H4 (cell line): ENCODE data around the gene SEC16B. TPM values are rescaled to one million over a fixed set of nuclear protein-coding genes. Genes with fewer than 3 reads are reported as not detected.

Experiments
- DNase-seq: peaks from one replicate; pipeline ENCODE4 v3.0.0-alpha.2; 2015; ENCODE audit warnings: low spot score
- total RNA-seq: library from RNA; depleted of rRNA; stranded (reverse); fragments of >200 nt; shearing (Covaris generic); gene quantifications from 2 replicates; pipeline ENCODE4 v1.2.3, GENCODE V29; 2014

The SEC16B gene
- total RNA-seq, 1 experiment from 2014 or later, result 0.27 TPM

DNA sequence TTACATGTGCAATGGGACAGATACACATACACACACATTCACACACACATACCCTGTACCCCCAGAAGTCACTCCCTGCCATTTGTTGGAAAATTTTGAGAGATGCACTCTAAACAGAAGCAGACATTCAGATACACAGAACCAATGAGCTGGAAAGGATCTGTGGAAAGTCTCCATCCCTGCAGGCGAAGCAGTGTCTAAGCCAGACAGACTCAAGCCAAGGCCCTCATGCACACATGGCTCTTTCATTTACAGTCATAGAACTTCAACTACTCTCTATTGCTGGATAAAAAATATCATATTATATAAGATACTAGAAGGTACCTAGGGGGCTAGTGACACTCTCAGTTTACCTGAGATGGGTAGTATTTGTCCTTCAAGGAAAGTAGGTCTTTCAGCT is 7.3 kb upstream of the SEC16B start:
- DNase-seq, result no peak

GRCh38 chr1:177976596-177976995 is 6.7 kb upstream of the SEC16B start:
- no peak for DNase-seq

DNA sequence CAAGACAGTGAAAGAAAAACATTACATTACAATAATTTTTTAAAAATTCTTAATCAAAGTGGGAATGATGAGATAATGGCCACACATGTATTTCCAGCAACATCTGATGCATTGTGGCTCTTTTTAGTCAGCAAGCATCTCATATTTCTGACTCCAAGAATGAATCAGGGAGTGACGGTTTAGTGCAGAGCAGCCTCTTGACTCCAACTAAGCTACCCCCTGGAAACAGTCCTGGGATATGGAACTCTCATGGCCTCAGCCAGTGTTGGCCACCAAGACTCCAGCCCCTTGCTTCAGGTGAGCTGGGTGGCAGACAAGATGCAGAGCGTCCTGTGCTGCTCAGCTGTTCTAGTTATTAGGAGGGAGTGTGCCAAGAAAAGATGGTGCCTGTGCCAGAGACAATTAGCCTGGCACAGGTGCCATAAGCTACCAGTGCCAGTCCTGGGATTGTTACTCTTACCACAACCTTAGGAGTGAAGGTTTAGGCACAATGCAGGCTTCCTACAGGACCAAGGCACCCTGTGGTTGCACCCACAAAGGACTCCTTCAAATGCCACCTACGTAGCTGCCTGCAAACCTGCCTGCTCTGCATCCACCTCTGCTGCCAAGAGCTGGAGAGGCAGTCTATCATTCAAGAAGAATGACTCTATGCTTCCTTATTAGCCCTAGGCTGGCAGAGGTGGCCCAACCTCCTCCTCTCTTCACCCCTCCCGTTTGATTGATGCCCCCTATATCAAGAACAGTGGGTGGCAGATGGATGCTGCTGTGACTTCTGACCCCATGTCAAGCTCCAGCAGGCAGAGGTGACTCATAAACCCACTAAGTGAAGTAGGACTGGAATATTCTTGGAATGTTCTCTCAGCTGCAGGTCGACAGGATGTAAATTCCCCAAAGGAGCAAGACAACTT is 6.0 kb upstream of the SEC16B start:
- peak; percentile 18 for DNase-seq

GRCh38 chr1:177973585-177973984 is 3.7 kb upstream of the SEC16B start:
- DNase-seq, result no peak

DNA sequence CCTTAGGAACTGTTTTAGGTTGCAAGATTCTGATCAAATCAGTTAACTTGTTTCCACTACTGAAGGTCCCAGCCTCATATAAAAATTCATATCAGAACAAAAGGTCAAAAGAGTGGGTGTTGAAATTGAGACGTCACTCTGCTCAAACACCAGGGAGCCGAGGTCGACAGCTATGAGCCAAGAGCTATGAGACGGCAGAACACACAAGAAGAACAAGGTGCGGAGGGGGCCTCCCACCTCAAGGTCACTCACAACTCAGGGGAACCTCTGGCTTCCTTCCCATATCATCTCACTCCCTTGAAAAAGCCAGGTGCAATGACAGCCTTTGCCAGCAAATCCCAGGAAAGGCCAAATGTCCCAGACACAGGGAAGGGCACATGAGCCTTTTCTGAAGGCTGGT is 749 bp downstream of the SEC16B start:
- DNase-seq, result no peak

DNA sequence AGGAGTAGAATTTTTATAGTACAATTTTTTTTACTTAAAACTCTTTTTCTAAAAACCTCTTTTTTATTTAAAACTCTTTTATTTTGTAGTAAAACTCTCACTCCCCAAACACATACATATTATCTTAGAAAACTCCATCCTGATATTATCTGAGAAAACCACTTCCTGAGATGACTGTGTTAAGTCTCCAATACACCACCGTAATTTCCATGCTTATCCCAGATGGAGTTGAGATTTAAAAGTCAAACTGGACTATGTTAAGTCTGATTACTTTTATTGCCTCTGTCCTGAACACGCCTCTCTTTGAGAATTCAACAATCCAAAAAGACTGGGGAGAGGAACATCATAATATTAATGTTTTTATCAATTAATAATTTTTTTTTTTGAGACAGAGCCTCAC is 3.7 kb downstream of the SEC16B start:
- DNase-seq, result no peak

DNA sequence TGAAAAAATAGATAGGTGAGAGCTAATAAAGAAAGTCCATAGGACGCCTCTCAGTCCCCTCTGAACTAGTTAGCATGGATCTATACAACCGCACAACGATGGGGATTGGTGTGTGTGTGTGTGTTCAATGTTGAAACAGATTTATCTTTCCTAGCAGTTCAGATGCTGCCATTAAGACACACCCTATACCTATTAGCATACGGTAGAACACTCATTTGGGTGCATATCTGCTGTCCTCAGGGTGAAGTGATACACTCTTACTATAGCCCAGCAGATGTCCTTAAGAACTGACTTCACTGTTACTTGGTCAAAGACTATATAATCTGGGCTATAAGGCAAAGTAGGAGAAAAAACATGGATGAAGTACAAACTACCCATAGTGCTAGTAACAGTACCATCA is 4.6 kb downstream of the SEC16B start:
- no peak for DNase-seq

DNA sequence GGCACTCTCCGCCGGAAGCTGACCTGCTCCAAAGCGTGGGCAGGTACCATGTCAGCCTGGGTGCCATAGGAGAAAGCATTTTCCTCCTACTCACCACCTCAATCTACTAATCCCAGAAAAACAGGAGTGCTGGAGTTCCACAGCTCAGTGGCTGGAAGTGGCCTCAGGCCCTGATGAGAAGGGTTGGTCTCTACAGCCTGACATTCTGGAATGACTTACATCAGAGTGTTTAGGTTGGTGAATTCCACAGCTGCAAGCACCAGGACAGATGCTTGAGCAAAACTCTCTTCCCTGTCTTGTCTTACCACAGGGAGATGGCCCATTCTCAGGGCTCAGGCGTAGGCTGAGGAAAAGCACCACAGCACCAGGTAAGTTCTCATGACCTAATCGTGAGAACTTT is 5.5 kb downstream of the SEC16B start:
- no peak for DNase-seq

- no peak for DNase-seq
Observed at GRCh38 chr1:177960939-177961622, 8.8 kb downstream of the SEC16B start.

GRCh38 chr1:177959811-177960515 is 9.9 kb downstream of the SEC16B start:
- peak; percentile 23 for DNase-seq

- DNase-seq, result no peak
Observed at GRCh38 chr1:177958092-177958491, 11.8 kb downstream of the SEC16B start.

- DNase-seq, result no peak
Observed at GRCh38 chr1:177954076-177954475, 15.8 kb downstream of the SEC16B start.

DNA sequence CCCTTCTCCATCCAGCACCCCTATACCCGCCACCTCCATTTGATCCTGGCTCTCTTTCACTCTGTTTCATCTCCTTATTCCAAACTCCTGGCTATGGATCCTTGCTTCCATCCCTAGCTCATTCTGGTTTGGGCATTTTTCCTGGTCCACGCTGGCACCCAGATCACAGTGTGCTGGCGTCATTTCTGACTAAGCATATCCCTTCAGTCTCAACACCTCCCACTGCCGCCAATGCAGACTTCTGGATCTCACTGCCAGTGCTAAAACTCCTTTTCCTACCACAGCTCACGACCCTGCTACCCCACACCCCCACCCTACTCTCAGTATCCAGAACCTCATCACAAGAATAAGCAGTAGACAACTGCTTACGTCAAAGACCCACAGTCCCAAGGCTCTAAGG is 16.3 kb downstream of the SEC16B start:
- no peak for DNase-seq

GRCh38 chr1:177952691-177953090 is 17.2 kb downstream of the SEC16B start:
- no peak for DNase-seq

GRCh38 chr1:177952249-177952648 is 17.6 kb downstream of the SEC16B start:
- no peak for DNase-seq

GRCh38 chr1:177950506-177950905 is 19.4 kb downstream of the SEC16B start:
- no peak for DNase-seq

DNA sequence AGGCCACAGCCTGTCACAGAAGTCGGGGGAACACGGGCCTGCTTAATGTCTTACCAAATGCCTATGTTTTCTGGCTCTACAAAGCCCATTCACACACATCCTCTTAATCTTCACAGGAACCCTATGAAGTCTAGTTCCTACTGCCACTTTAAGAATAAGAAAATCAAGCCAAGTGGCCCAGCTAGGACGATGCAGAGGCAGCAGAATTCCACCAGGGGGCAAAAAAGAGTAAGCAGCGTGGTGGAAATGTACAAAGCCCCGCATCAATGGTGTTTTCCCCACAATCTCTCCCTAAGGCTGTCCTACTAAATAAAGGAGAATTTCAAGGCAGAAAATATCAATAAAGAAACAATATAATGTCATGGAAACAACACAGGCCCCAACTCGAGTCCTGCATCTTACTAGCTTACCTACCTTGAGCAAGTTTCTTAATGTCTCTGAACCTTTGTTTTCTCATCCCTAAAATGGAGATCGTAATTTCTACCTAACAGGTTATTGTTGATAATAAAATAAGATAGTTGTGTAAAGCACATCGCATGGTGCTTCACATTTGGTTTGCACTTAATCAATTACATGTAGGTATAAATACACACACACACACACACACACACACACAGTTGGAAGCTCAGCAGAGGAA is 21.4 kb downstream of the SEC16B start:
- DNase-seq, result peak; percentile 51

GRCh38 chr1:177947623-177948022 is 22.2 kb downstream of the SEC16B start:
- DNase-seq, result no peak

DNA sequence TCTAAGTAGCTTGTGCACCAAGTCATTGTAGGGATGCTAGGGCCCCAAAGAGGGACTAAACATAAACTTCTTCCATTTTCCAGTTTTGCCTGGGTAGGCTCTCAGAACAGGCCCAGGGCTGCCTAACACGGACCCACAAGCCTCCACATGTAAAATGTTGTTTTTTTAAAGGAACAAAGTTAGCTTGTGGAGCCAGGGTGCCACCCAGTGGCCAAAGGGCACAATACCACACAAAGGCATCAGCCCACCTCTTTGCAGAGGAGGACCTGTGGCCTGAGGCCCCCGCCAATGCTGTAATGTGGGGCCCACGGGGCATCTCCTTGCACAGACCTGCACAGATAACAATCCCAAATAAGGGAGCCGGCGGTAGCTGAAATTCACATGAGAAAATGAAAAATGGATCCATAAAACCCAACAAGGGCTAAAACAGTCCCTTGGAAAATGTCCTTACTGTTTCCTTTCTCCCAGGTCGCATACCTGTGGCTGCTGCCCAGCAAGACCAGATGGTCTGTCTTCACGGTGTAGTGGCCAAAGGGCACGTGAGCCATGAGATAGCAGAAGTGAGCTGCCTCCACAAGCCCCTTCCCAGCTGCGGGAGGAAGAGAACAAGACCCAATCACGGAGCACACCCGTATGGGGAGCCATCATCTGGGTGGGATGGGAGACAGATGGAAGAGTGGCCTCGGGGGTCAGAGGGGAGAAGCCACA is 23.8 kb downstream of the SEC16B start:
- peak; percentile 63 for DNase-seq

DNA sequence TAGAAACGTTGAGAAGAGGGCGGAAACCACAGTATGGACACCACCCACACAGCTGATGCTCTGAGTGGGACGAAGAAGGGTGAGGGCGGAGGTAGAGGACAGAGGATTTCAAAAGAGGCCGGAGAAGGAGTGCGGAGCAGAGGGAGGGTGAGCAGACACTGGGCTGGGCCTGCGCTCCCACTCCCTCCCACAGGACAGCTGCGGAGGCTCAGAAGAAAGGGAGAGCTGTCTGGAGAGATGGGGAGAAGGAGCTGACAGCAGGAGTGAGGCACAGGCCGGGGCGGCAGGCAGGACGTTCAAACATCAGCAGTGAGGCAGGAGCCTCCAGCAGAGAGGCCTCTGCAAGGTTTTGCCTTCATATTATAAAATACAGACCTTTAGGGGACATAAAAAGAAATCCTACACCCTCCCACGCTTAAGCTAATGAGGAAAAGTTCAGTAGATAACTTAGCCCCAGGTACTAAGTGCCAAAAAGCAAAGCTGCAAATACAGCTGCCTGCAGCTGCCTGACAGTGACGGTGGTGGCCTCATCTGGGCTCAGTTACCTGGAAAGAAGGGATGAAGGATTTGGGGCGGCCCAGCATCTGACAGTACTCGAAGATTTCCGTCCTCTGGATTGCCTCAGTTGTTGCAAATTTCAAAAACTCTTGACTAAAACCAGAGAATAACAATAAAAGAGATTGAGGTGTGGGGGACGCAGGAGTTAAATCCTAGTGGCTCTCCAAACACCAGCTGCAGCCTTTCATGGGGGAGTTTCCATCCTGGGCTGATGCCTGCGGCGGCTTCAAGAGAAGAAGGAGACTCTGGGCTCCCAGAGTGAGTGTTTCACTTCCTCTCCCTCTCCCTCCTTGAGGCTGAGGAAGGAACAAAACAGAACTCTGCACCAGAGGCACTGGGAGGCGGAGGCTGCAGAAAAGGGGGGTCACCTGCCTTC is 25.6 kb downstream of the SEC16B start:
- no peak for DNase-seq
